Endothelial cell (in vitro differentiated cells): Measurements from ENCODE around the gene IKBKE. TPM values are rescaled to one million over a fixed set of nuclear protein-coding genes. Genes with fewer than 3 reads are reported as not detected.

ENCODE experiments used
- DNase-seq: peaks from one replicate; pipeline ENCODE4 v3.0.0; 2021; ENCODE audit warnings: low spot score
- H3K27ac Mint-ChIP-seq: one replicate; pipeline ENCODE4 v1.8.0; 2021; ENCODE audit warnings: mixed read lengths, inconsistent platforms; ENCODE audit not compliant: unreplicated experiment
- H3K27me3 Mint-ChIP-seq: one replicate; pipeline ENCODE4 v1.8.0; 2021; ENCODE audit warnings: mild to moderate bottlenecking, moderate library complexity, mixed read lengths, inconsistent platforms; ENCODE audit not compliant: unreplicated experiment
- H3K36me3 Mint-ChIP-seq: one replicate; pipeline ENCODE4 v1.8.0; 2021; ENCODE audit warnings: mild to moderate bottlenecking, low read depth, mixed read lengths, inconsistent platforms; ENCODE audit not compliant: unreplicated experiment
- H3K4me1 Mint-ChIP-seq: one replicate; pipeline ENCODE4 v1.8.0; 2021; ENCODE audit warnings: mild to moderate bottlenecking, mixed read lengths, inconsistent platforms; ENCODE audit not compliant: unreplicated experiment
- H3K4me3 Mint-ChIP-seq: one replicate; pipeline ENCODE4 v1.8.0; 2021; ENCODE audit warnings: mild to moderate bottlenecking, mixed read lengths, inconsistent platforms; ENCODE audit not compliant: unreplicated experiment
- H3K9me3 Mint-ChIP-seq: one replicate; pipeline ENCODE4 v1.8.0; 2021; ENCODE audit warnings: mixed read lengths, inconsistent platforms; ENCODE audit not compliant: unreplicated experiment
- total RNA-seq: library from RNA; stranded (reverse); fragmentation: NEBNext Ultra II Directional; extraction: Animal tissue kit (Norgen Biotek cat#: 25700); gene quantifications from one replicate; pipeline ENCODE4 v1.2.1, GENCODE V29; 2021; ENCODE audit not compliant: unreplicated experiment
- TF ChIP-seq, protein P1 (sequence below): fragments of 200-600 bp; sonication (generic); IDR thresholded peaks from one replicate; pipeline ENCODE4 v1.5.0; 2021; ENCODE audit warnings: antibody characterized with exemption; ENCODE audit not compliant: unreplicated experiment

Gene IKBKE
- total RNA-seq, 1 donor from 2014 or later: 20.9 TPM

GRCh38 chr1:206492589-206492988 lies 22.3 kb downstream of the IKBKE start:
- H3K9me3 Mint-ChIP-seq: no peaks in the 10 kb centered on the region
- H3K27ac Mint-ChIP-seq: no peak overlapping the region
- peak overlapping the region; percentile 65 for H3K4me3 Mint-ChIP-seq
- peaks cover 33% of the 10 kb centered on the region for H3K36me3 Mint-ChIP-seq
- peaks cover 8% of the 10 kb centered on the region for H3K27me3 Mint-ChIP-seq
- no peak for DNase-seq
- peaks cover 25% of the 10 kb centered on the region for H3K4me1 Mint-ChIP-seq
- TF ChIP-seq, protein P1, sequence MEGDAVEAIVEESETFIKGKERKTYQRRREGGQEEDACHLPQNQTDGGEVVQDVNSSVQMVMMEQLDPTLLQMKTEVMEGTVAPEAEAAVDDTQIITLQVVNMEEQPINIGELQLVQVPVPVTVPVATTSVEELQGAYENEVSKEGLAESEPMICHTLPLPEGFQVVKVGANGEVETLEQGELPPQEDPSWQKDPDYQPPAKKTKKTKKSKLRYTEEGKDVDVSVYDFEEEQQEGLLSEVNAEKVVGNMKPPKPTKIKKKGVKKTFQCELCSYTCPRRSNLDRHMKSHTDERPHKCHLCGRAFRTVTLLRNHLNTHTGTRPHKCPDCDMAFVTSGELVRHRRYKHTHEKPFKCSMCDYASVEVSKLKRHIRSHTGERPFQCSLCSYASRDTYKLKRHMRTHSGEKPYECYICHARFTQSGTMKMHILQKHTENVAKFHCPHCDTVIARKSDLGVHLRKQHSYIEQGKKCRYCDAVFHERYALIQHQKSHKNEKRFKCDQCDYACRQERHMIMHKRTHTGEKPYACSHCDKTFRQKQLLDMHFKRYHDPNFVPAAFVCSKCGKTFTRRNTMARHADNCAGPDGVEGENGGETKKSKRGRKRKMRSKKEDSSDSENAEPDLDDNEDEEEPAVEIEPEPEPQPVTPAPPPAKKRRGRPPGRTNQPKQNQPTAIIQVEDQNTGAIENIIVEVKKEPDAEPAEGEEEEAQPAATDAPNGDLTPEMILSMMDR: no peak

- peaks cover 18% of the 10 kb centered on the region for H3K4me1 Mint-ChIP-seq
- TF ChIP-seq, protein P1: no peak
- H3K36me3 Mint-ChIP-seq: peaks cover 29% of the 10 kb centered on the region
- no peak overlapping the region for H3K27ac Mint-ChIP-seq
- no peak for DNase-seq
- H3K27me3 Mint-ChIP-seq: peaks cover 8% of the 10 kb centered on the region
- no peak overlapping the region for H3K4me3 Mint-ChIP-seq
- H3K9me3 Mint-ChIP-seq: no peaks in the 10 kb centered on the region
These were observed 23.0 kb downstream of the IKBKE start for GRCh38 chr1:206493279-206493678.

DNA sequence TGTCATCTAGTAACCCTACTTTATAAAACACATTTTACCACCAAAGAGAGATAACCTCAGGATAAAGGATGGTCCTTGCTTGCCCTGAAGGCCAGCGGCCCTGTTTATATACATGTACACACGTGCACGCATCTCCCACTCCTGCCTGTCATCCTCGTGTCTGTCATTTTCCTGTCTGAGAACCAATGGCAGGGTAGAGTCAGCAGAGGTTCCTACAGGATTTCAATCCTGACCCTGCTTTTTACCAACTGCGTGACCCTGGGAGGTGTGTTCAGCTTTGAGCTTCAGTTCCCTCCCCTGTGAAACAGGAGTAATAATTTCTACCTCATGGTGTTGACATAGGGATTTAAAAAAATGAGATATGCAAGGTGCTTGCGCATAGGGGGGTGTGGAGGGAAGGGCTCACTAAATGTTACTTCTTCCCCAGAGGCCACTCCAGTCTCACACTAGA lies 24.8 kb downstream of the IKBKE start:
- Mint-ChIP-seq H3K9me3 (no peaks in the 10 kb centered on the region), H3K4me1 (peaks cover 15% of the 10 kb centered on the region), H3K4me3 (no peak overlapping the region), H3K36me3 (peaks cover 34% of the 10 kb centered on the region), H3K27ac (no peak overlapping the region), H3K27me3 (peaks cover 8% of the 10 kb centered on the region)
- TF ChIP-seq, protein P1: no peak
- no peak for DNase-seq

GRCh38 chr1:206495493-206496046 lies 25.3 kb downstream of the IKBKE start:
- Mint-ChIP-seq H3K36me3 (peaks cover 33% of the 10 kb centered on the region), H3K9me3 (no peaks in the 10 kb centered on the region), H3K4me1 (peaks cover 15% of the 10 kb centered on the region), H3K27ac (no peak overlapping the region), H3K27me3 (peaks cover 8% of the 10 kb centered on the region), H3K4me3 (no peak overlapping the region)
- no peak for DNase-seq
- TF ChIP-seq, protein P1: no peak

GRCh38 chr1:206496131-206496793 lies 26.0 kb downstream of the IKBKE start:
- H3K27ac Mint-ChIP-seq: no peak overlapping the region
- no peak overlapping the region for H3K4me3 Mint-ChIP-seq
- TF ChIP-seq, protein P1: no peak
- peaks cover 8% of the 10 kb centered on the region for H3K27me3 Mint-ChIP-seq
- no peaks in the 10 kb centered on the region for H3K9me3 Mint-ChIP-seq
- no peak for DNase-seq
- H3K36me3 Mint-ChIP-seq: peaks cover 26% of the 10 kb centered on the region
- H3K4me1 Mint-ChIP-seq: peaks cover 19% of the 10 kb centered on the region
